HepG2 (cell line): ENCODE data around the gene PPP1R3C. TPM values are rescaled to one million over a fixed set of nuclear protein-coding genes. Genes with fewer than 3 reads are reported as not detected.

Source experiments
- MYNN ChIP-seq: sonication (generic); formaldehyde crosslinking; IDR thresholded peaks from 2 replicates; pipeline ENCODE4 v1.4.0; 2020; ENCODE audit warnings: mild to moderate bottlenecking, low read depth, missing genetic modification reagents
- ZBTB40 ChIP-seq, 2 experiments: fragments of 450-650 bp in 1 of 2; sonication (generic) in 1 of 2; formaldehyde crosslinking in 1 of 2; IDR thresholded peaks; 2 replicates each; pipeline versions ENCODE4 v1.6.1 to v1.8.0; 2016 to 2022; ENCODE audit warnings: antibody characterized with exemption in 1 of 2, mild to moderate bottlenecking in 1 of 2, missing genetic modification reagents in 1 of 2
- ZNF484 ChIP-seq: sonication (generic); formaldehyde crosslinking; IDR thresholded peaks from 2 replicates; pipeline ENCODE4 v1.5.1; 2020; ENCODE audit warnings: mild to moderate bottlenecking, low read depth, missing genetic modification reagents, borderline replicate concordance
- ZNF724P ChIP-seq: sonication (generic); formaldehyde crosslinking; IDR thresholded peaks from 2 replicates; pipeline ENCODE4 v1.8.0; 2022; ENCODE audit warnings: missing genetic modification reagents, borderline replicate concordance
- polyA plus RNA-seq, 8 experiments: library from polyadenylated mRNA; depleted of rRNA in 3 of 8; stranded (reverse) in 7 of 8; unstranded in 1 of 8; fragments of >200 nt; fragmentation: Illumina TruSeq in 4 of 8; extraction: Trizol in 4 of 8; gene quantifications; 2 replicates each; pipeline versions ENCODE4 v1.2.1 to v1.2.3, GENCODE V29; 2011 to 2016; ENCODE audit warnings: low read depth in 4 of 8, missing spikeins in 1 of 8, mixed read lengths in 1 of 8; ENCODE audit not compliant: insufficient read depth in 1 of 8
- total RNA-seq, 5 experiments: library from RNA; depleted of rRNA; stranded (reverse); fragments of >200 nt; fragmentation: Illumina TruSeq; extraction: Trizol; gene quantifications; 2 replicates each; pipeline ENCODE4 v1.2.3, GENCODE V29; 2016; ENCODE audit warnings: low read depth in 1 of 5

PPP1R3C gene
- total and polyA plus RNA-seq, 2 of the 13 experiments (the other 11 are each of a cell fraction or from before 2014, with no cell fraction given), result 13.3 to 14.8 TPM

- no peak for TF ChIP-seq ZBTB40 (IDR thresholded peaks at IDR 0.05)
- no peak for TF ChIP-seq ZBTB40 (CRISPR knock-in tag; IDR thresholded peaks at IDR 0.05)
- TF ChIP-seq ZNF484 (CRISPR knock-in tag), result no peak
- TF ChIP-seq ZNF724P (CRISPR knock-in tag), result no peak
- no peak for TF ChIP-seq MYNN (CRISPR knock-in tag)
These were observed 29.9 kb downstream of the PPP1R3C start (continued) for GRCh38 chr10:91602868-91603568.
